Tibial nerve (tissue), 4 donors: ENCODE data around the gene DNASE1L2. TPM values are rescaled to one million over a fixed set of nuclear protein-coding genes. Genes with fewer than 3 reads are reported as not detected.
"Not testable (repeated sequence)": the region's sequence is repeated elsewhere in the genome, so short reads cannot be mapped to it uniquely, and the experiment has no call there.

ENCODE experiments used
- DNase-seq, 2 donors: peaks; one replicate each; pipeline ENCODE4 v3.0.0-alpha.2; 2019; ENCODE audit warnings: low spot score in 2 of 2
- H3K27ac ChIP-seq, 4 donors: fragments of 200-600 bp; sonication (generic) in 3 of 4; one replicate each; pipeline ENCODE4 v1.5.1; 2017 to 2019; ENCODE audit warnings: mild to moderate bottlenecking in 1 of 4
- H3K27me3 ChIP-seq, 2 donors: fragments of 200-600 bp; sonication (generic) in 1 of 2; one replicate each; pipeline versions ENCODE4 v1.5.1 to v1.6.0; 2017 to 2019
- H3K36me3 ChIP-seq, 3 donors: fragments of 200-600 bp; sonication (generic); one replicate each; pipeline ENCODE4 v1.5.1; 2018 to 2019
- H3K4me1 ChIP-seq, 4 donors: fragments of 200-600 bp; sonication (generic) in 3 of 4; one replicate each; pipeline ENCODE4 v1.5.1; 2017 to 2019
- H3K4me3 ChIP-seq, 4 donors: fragments of 200-600 bp; sonication (generic) in 3 of 4; one replicate each; pipeline ENCODE4 v1.5.1; 2017 to 2019; ENCODE audit warnings: mild to moderate bottlenecking in 1 of 4, moderate library complexity in 1 of 4
- H3K9me3 ChIP-seq, 4 donors: fragments of 200-600 bp; sonication (generic) in 3 of 4; one replicate each; pipeline ENCODE4 v1.5.1; 2017 to 2019
- EP300 ChIP-seq, 2 donors: sonication (generic); formaldehyde crosslinking; IDR thresholded peaks; one replicate each; pipeline ENCODE4 v1.6.1; 2017; ENCODE audit warnings: antibody characterized with exemption in 2 of 2, mild to moderate bottlenecking in 1 of 2
- POLR2A ChIP-seq, 2 donors: fragments of 450-650 bp; IDR thresholded peaks; one replicate each; pipeline ENCODE4 v1.6.1; 2017; ENCODE audit warnings: antibody characterized with exemption in 2 of 2, mild to moderate bottlenecking in 2 of 2, moderate library complexity in 2 of 2
- WGBS, 2 donors: methylation state at CpG; one replicate each; pipeline ENCODE4 v1.1.5; 2018; 5-methylcytosine and 5-hydroxymethylcytosine counted together
- total RNA-seq, 4 donors: library from RNA; depleted of rRNA; stranded (reverse); fragments of >200 nt; gene quantifications; one replicate each; pipeline ENCODE4 v1.1.0, GENCODE V29; 2016
- TF ChIP-seq, protein P1 (sequence below), 5 experiments: fragments of 200-600 bp in 3 of 5; fragments of 450-650 bp in 2 of 5; sonication (generic) in 3 of 5; IDR thresholded peaks; one replicate each; pipeline ENCODE4 v1.5.1; 2016 to 2019; ENCODE audit warnings: antibody characterized with exemption in 5 of 5, mild to moderate bottlenecking in 3 of 5, moderate library complexity in 2 of 5

DNASE1L2 gene
- total RNA-seq, 4 donors from 2014 or later, result 0.39 to 5.4 (median 0.64) TPM

DNA sequence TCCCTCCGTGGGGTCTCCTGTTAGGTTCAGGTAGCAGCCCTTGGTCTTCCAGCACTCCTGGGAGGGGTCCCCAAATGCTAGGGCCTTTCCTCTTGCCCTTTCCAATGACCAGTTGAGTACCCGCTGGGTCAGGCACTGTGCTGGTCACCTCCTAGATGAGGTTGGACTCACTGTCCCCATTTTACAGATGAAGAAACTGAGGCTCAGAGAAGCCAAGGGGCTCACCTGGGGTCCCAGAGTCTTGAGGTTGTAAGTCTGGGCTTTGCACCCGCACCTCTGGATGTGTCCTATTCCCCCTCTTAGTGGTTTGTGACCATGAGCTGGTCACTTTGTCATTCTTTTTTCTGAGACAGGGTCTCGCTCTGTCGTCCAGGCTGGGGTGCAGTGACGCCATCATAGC lies 38.5 kb upstream of the DNASE1L2 start:
- Histone ChIP-seq H3K27ac (no peak overlapping the region), H3K36me3 (no peaks in the 10 kb centered on the region), H3K27me3 (peaks cover 0 to 46% of the 10 kb centered on the region in 2 donors), H3K4me1 (peaks cover 0 to 25% (median 8%) of the 10 kb centered on the region in 4 donors), H3K4me3 (no peak overlapping the region), H3K9me3 (no peaks in the 10 kb centered on the region)
- TF ChIP-seq, protein P1, sequence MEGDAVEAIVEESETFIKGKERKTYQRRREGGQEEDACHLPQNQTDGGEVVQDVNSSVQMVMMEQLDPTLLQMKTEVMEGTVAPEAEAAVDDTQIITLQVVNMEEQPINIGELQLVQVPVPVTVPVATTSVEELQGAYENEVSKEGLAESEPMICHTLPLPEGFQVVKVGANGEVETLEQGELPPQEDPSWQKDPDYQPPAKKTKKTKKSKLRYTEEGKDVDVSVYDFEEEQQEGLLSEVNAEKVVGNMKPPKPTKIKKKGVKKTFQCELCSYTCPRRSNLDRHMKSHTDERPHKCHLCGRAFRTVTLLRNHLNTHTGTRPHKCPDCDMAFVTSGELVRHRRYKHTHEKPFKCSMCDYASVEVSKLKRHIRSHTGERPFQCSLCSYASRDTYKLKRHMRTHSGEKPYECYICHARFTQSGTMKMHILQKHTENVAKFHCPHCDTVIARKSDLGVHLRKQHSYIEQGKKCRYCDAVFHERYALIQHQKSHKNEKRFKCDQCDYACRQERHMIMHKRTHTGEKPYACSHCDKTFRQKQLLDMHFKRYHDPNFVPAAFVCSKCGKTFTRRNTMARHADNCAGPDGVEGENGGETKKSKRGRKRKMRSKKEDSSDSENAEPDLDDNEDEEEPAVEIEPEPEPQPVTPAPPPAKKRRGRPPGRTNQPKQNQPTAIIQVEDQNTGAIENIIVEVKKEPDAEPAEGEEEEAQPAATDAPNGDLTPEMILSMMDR (IDR thresholded peaks at IDR 0.05), result no peak
- TF ChIP-seq EP300 (IDR thresholded peaks at IDR 0.05), result no peak
- no peak for TF ChIP-seq POLR2A (IDR thresholded peaks at IDR 0.05)
- 71 to 81% methylated on average over 6 of the region's 6 CpGs for WGBS, 2 donors
- no peak for DNase-seq

DNA sequence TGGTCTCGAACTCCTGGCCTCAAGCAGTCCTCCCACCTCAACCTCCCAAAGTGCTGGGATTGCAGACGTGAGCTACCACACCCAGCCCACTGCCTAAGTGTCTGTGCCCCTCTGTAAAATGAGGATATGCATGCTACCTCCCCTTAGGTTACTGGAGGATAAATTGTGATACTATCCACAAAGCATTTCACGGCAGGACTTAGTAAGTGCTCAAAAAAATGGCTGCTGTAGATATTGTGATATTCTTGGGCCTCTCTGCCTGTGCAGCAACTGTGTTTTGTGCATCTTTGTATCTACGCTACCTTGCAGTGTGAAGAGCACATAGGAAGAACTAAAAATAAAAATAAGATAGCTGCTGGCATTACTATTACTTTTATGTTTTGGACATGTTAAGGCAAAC lies 38.0 kb upstream of the DNASE1L2 start:
- 61 to 65% methylated on average over 4 of the region's 4 CpGs for WGBS, 2 donors
- H3K4me3 ChIP-seq, result no peak overlapping the region
- TF ChIP-seq, protein P1 (IDR thresholded peaks at IDR 0.05), result no peak
- no peak for TF ChIP-seq POLR2A (IDR thresholded peaks at IDR 0.05)
- no peak for TF ChIP-seq EP300 (IDR thresholded peaks at IDR 0.05)
- peaks cover 0 to 25% (median 8%) of the 10 kb centered on the region in 4 donors for H3K4me1 ChIP-seq
- H3K27ac ChIP-seq, result no peak overlapping the region
- H3K9me3 ChIP-seq, result no peaks in the 10 kb centered on the region
- DNase-seq, result no peak
- H3K36me3 ChIP-seq, result no peaks in the 10 kb centered on the region
- peaks cover 0 to 46% of the 10 kb centered on the region in 2 donors for H3K27me3 ChIP-seq

- Histone ChIP-seq H3K9me3 (no peaks in the 10 kb centered on the region), H3K36me3 (no peaks in the 10 kb centered on the region), H3K4me1 (peaks cover 0 to 25% (median 8%) of the 10 kb centered on the region in 4 donors), H3K27ac (no peak overlapping the region), H3K27me3 (peaks cover 0 to 37% of the 10 kb centered on the region in 2 donors), H3K4me3 (no peak overlapping the region)
- 60 to 84% methylated on average over 3 to 5 of the region's 5 CpGs for WGBS, 2 donors
- TF ChIP-seq POLR2A (IDR thresholded peaks at IDR 0.05), result no peak
- TF ChIP-seq, protein P1 (IDR thresholded peaks at IDR 0.05), result no peak
- no peak for DNase-seq
These were observed 37.1 kb upstream of the DNASE1L2 start for GRCh38 chr16:2199095-2199494.

GRCh38 chr16:2199621-2200139 lies 36.6 kb upstream of the DNASE1L2 start:
- 67 to 69% methylated on average over 9 to 14 of the region's 14 CpGs for WGBS, 2 donors
- Histone ChIP-seq H3K36me3 (no peaks in the 10 kb centered on the region), H3K9me3 (no peaks in the 10 kb centered on the region), H3K4me3 (no peak overlapping the region), H3K27me3 (peaks cover 0 to 32% of the 10 kb centered on the region in 2 donors), H3K27ac (no peak overlapping the region), H3K4me1 (peaks cover 0 to 25% (median 9%) of the 10 kb centered on the region in 4 donors)
- no peak for TF ChIP-seq EP300 (IDR thresholded peaks at IDR 0.05)
- no peak for TF ChIP-seq POLR2A (IDR thresholded peaks at IDR 0.05)
- TF ChIP-seq, protein P1 (IDR thresholded peaks at IDR 0.05), result no peak
- no peak for DNase-seq

GRCh38 chr16:2200313-2200712 lies 35.9 kb upstream of the DNASE1L2 start:
- Histone ChIP-seq H3K27ac (no peak overlapping the region), H3K9me3 (no peaks in the 10 kb centered on the region), H3K36me3 (no peaks in the 10 kb centered on the region), H3K4me3 (no peak overlapping the region), H3K4me1 (peaks cover 0 to 23% (median 8%) of the 10 kb centered on the region in 4 donors), H3K27me3 (peaks cover 0 to 25% of the 10 kb centered on the region in 2 donors)
- TF ChIP-seq EP300 (IDR thresholded peaks at IDR 0.05) (no peak), POLR2A (IDR thresholded peaks at IDR 0.05) (no peak)
- TF ChIP-seq, protein P1 (IDR thresholded peaks at IDR 0.05), result no peak
- WGBS, 2 donors, result 83 to 90% methylated on average over 6 of the region's 6 CpGs
- DNase-seq, result no peak

GRCh38 chr16:2203119-2203688 lies 33.0 kb upstream of the DNASE1L2 start:
- DNase-seq, H3K27me3 ChIP-seq, H3K9me3 ChIP-seq, H3K27ac ChIP-seq, H3K4me3 ChIP-seq: not testable (repeated sequence)
- H3K4me1 ChIP-seq, result peaks cover 0 to 28% (median 12%) of the 10 kb centered on the region in 4 donors
- 84 to 94% methylated on average over 8 of the region's 8 CpGs for WGBS, 2 donors
- peaks cover 0 to 18% (median 3%) of the 10 kb centered on the region in 3 donors for H3K36me3 ChIP-seq
